Tibial nerve (tissue), 3 donors: ENCODE data around the gene YIF1B.

ENCODE experiments used
- CTCF ChIP-seq, 5 experiments: fragments of 200-600 bp in 3 of 5; fragments of 450-650 bp in 2 of 5; sonication (generic) in 3 of 5; IDR thresholded peaks; one replicate each; pipeline ENCODE4 v1.5.1; 2016 to 2019; ENCODE audit warnings: antibody characterized with exemption in 5 of 5, mild to moderate bottlenecking in 3 of 5, moderate library complexity in 2 of 5
- POLR2A ChIP-seq, 2 donors: fragments of 450-650 bp; IDR thresholded peaks; one replicate each; pipeline ENCODE4 v1.6.1; 2017; ENCODE audit warnings: antibody characterized with exemption in 2 of 2, mild to moderate bottlenecking in 2 of 2, moderate library complexity in 2 of 2

GRCh38 chr19:38285567-38285966, 30.2 kb downstream of the YIF1B start:
- TF ChIP-seq POLR2A (IDR thresholded peaks at IDR 0.05) = no peak
- TF ChIP-seq CTCF (IDR thresholded peaks at IDR 0.05) = no peak
